8988T (cell line): ENCODE measurements around the gene SYNPO2L.

ENCODE experiments used
- DNase-seq: peaks from one replicate; pipeline ENCODE4 v3.0.0; 2011

The SYNPO2L gene

GRCh38 chr10:73614720-73615119, 41.1 kb downstream of the SYNPO2L start:
- no peak for DNase-seq

- DNase-seq: no peak
Observed at GRCh38 chr10:73609116-73609515, 46.7 kb downstream of the SYNPO2L start.

GRCh38 chr10:73601486-73601921, 54.3 kb downstream of the SYNPO2L start:
- peak; percentile 28 for DNase-seq

GRCh38 chr10:73597346-73597745, 58.5 kb downstream of the SYNPO2L start:
- no peak for DNase-seq
